Natural killer cell (primary cell): ENCODE data around the gene SMR3A. TPM values are rescaled to one million over a fixed set of nuclear protein-coding genes. Genes with fewer than 3 reads are reported as not detected.

Experiments used
- ATAC-seq, 3 donors: fragments of 150-1000 bp in 2 of 3; fragments of 200-7000 bp in 1 of 3; cut with Tn5 transposase; 1 replicate in 1 of 3; 2 replicates in 2 of 3; pipeline ENCODE4 v1.10.0; 2021; ENCODE audit warnings: mild to moderate bottlenecking in 2 of 3, moderate library complexity in 2 of 3
- DNase-seq, 2 donors: peaks; one replicate each; pipeline versions ENCODE4 v3.0.0 to v3.0.0-alpha.2; 2013 to 2021; ENCODE audit warnings: mixed read lengths in 1 of 2
- H3K27ac ChIP-seq: one replicate; pipeline ENCODE4 v1.5.1; 2013; ENCODE audit warnings: mild to moderate bottlenecking, low read length
- H3K27me3 ChIP-seq: one replicate; pipeline ENCODE4 v1.6.1; 2013; ENCODE audit warnings: low read length; ENCODE audit not compliant: control insufficient read depth, insufficient read depth
- H3K36me3 ChIP-seq: one replicate; pipeline ENCODE4 v1.6.1; 2013; ENCODE audit warnings: low read length; ENCODE audit not compliant: control insufficient read depth, insufficient read depth
- H3K4me1 ChIP-seq: one replicate; pipeline ENCODE4 v1.6.1; 2013; ENCODE audit warnings: low read length; ENCODE audit not compliant: control insufficient read depth, insufficient read depth
- H3K4me3 ChIP-seq: one replicate; pipeline ENCODE4 v1.5.1; 2013; ENCODE audit warnings: low read length
- H3K9me3 ChIP-seq: one replicate; pipeline ENCODE4 v1.6.1; 2013; ENCODE audit warnings: low read length; ENCODE audit not compliant: control insufficient read depth, insufficient read depth
- H3K27ac Mint-ChIP-seq, 2 donors: one replicate each; pipeline ENCODE4 v1.8.0; 2022; ENCODE audit warnings: mild to moderate bottlenecking in 2 of 2, mixed read lengths in 2 of 2, moderate library complexity in 1 of 2
- H3K27me3 Mint-ChIP-seq, 2 donors: one replicate each; pipeline ENCODE4 v1.8.0; 2022; ENCODE audit warnings: low read depth in 2 of 2, mixed read lengths in 2 of 2
- H3K36me3 Mint-ChIP-seq: one replicate; pipeline ENCODE4 v1.8.0; 2022; ENCODE audit warnings: mixed read lengths
- H3K4me1 Mint-ChIP-seq, 2 donors: one replicate each; pipeline ENCODE4 v1.8.0; 2022; ENCODE audit warnings: mixed read lengths in 2 of 2
- H3K4me3 Mint-ChIP-seq: one replicate; pipeline ENCODE4 v1.8.0; 2022; ENCODE audit warnings: mild to moderate bottlenecking, moderate library complexity, mixed read lengths
- H3K9me3 Mint-ChIP-seq, 2 donors: one replicate each; pipeline ENCODE4 v1.8.0; 2022; ENCODE audit warnings: mixed read lengths in 2 of 2
- WGBS: methylation state at CpG from one replicate; pipeline ENCODE4 v1.1.7; 2013; ENCODE audit warnings: missing lambda C conversion rate; ENCODE audit not compliant: insufficient coverage; 5-methylcytosine and 5-hydroxymethylcytosine counted together
- intact Hi-C: fragments of 100-400 bp; cut with micrococcal nuclease; formaldehyde crosslinking; loops from one replicate; pipeline ENCODE4 v1.14.2; 2022
- total RNA-seq, 4 donors: library from RNA; stranded (reverse); fragments of 120-200 nt in 1 of 4; gene quantifications; one replicate each; pipeline versions ENCODE4 v1.2.3 to v1.2.4, GENCODE V29; 2013 to 2022
- TF ChIP-seq, protein P1 (sequence below): fragments of 200-600 bp; IDR thresholded peaks from one replicate; pipeline ENCODE4 v1.8.0; 2022; ENCODE audit warnings: antibody characterized with exemption

Gene SMR3A
- total RNA-seq, 3 donors from 2014 or later (not counting 1 experiment from before 2014, with no cell fraction given) = not detected

DNA sequence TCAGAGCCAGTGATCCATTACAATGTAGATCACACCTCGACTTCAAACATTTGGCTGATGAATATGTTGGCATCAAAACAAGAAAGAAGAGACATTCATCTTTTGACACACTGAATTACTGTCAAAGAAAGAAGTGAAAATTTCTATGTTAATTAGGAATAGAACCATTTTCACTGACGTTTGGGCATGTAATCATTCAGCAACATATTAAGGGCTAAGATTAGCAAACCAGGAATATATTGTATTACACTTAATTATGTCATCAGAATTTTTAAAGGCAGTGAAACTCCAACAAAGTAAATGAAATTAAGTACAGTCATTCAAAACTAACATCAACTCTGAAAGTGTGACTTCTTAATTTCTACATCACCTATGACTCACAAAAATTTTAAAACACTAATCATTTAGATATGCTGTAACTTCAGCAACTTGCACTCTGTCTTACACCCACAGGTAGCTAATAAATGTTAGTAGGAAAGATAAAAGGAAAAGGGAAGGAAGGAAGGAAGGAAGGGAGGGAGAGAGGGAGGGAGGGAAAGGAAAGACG, 1.4 kb upstream of the SMR3A start:
- TF ChIP-seq, protein P1, sequence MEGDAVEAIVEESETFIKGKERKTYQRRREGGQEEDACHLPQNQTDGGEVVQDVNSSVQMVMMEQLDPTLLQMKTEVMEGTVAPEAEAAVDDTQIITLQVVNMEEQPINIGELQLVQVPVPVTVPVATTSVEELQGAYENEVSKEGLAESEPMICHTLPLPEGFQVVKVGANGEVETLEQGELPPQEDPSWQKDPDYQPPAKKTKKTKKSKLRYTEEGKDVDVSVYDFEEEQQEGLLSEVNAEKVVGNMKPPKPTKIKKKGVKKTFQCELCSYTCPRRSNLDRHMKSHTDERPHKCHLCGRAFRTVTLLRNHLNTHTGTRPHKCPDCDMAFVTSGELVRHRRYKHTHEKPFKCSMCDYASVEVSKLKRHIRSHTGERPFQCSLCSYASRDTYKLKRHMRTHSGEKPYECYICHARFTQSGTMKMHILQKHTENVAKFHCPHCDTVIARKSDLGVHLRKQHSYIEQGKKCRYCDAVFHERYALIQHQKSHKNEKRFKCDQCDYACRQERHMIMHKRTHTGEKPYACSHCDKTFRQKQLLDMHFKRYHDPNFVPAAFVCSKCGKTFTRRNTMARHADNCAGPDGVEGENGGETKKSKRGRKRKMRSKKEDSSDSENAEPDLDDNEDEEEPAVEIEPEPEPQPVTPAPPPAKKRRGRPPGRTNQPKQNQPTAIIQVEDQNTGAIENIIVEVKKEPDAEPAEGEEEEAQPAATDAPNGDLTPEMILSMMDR = no peak
- peaks cover 1 to 5% of the 10 kb centered on the region in 2 donors for H3K9me3 Mint-ChIP-seq
- intact Hi-C loops = no loop called here

DNA sequence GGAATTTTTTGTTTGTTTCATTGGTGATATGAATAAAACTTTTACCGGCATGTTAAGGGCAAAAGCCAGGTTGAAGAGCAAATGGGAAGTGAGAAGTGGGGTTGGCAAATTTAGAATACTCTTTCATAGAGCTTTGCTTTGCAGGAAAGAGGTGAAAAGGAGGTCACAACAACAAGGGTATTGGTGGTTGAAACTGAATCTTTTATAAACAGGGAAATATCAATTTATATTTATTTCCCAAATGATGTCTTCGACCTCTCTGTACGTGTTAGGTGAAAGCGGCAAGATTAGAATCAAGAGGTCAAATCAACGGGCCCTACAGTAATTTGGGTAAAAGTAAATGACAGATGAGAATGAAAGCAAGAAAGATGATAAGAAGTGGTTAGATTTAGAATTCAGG, 3.4 kb downstream of the SMR3A start:
- TF ChIP-seq, protein P1 = no peak
- no peaks in the 10 kb centered on the region for H3K4me1 Mint-ChIP-seq
- H3K9me3 Mint-ChIP-seq = peaks cover 3 to 4% of the 10 kb centered on the region in 2 donors
- Histone ChIP-seq H3K4me3 (no peak overlapping the region), H3K9me3 (no peaks in the 10 kb centered on the region), H3K4me1 (no peaks in the 10 kb centered on the region), H3K36me3 (no peaks in the 10 kb centered on the region), H3K27ac (no peak overlapping the region), H3K27me3 (no peaks in the 10 kb centered on the region)
- H3K36me3 Mint-ChIP-seq = no peaks in the 10 kb centered on the region
- ATAC-seq = no peak
- no peak for DNase-seq
- H3K4me3 Mint-ChIP-seq = no peak overlapping the region
- no peaks in the 10 kb centered on the region for H3K27me3 Mint-ChIP-seq
- H3K27ac Mint-ChIP-seq = no peak overlapping the region
- intact Hi-C loops = no loop called here
- 95% methylated on average over 5 of the region's 5 CpGs for WGBS

More for the DNA sequence above, 1.4 kb upstream of the SMR3A start:
- Histone ChIP-seq H3K9me3 (no peaks in the 10 kb centered on the region), H3K4me3 (no peak overlapping the region), H3K36me3 (no peaks in the 10 kb centered on the region), H3K27ac (no peak overlapping the region), H3K27me3 (no peaks in the 10 kb centered on the region), H3K4me1 (no peaks in the 10 kb centered on the region)
- DNase-seq (no peak), ATAC-seq (no peak)
- Mint-ChIP-seq H3K4me3 (no peak overlapping the region), H3K36me3 (no peaks in the 10 kb centered on the region), H3K27ac (no peak overlapping the region), H3K4me1 (no peaks in the 10 kb centered on the region), H3K27me3 (no peaks in the 10 kb centered on the region)
- 83% methylated on average over 1 of the region's 3 CpGs for WGBS

DNA sequence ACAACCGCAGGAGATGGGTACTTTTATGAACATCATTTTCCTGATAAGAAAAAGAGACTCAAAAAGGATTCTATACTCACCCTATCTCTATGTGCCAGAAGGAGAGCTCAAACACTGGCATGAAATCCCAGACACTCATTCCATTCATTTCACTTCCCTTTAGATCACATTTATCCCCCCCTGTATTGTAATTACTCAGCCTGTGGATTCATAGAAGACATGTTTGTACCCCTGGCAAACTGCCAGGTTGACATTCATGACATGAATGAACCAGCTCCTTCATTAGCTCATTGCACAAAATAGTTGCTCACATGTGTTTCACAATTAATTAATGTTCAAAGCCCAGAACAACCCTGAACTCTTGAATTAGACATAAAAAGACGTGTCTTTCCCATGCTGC, 4.9 kb downstream of the SMR3A start:
- H3K27ac Mint-ChIP-seq = no peak overlapping the region

More for the DNA sequence above, 4.9 kb downstream of the SMR3A start:
- Histone ChIP-seq H3K4me3 (no peak overlapping the region), H3K27ac (no peak overlapping the region), H3K9me3 (no peaks in the 10 kb centered on the region), H3K36me3 (no peaks in the 10 kb centered on the region), H3K27me3 (no peaks in the 10 kb centered on the region), H3K4me1 (no peaks in the 10 kb centered on the region)
- TF ChIP-seq, protein P1 = no peak
- H3K4me3 Mint-ChIP-seq = no peak overlapping the region
- no peak for DNase-seq
- intact Hi-C loops = no loop called here
- 84% methylated on average over 2 of the region's 2 CpGs for WGBS
- no peaks in the 10 kb centered on the region for H3K27me3 Mint-ChIP-seq
- no peak for ATAC-seq
- peaks cover 3 to 4% of the 10 kb centered on the region in 2 donors for H3K9me3 Mint-ChIP-seq
- H3K36me3 Mint-ChIP-seq = no peaks in the 10 kb centered on the region
- H3K4me1 Mint-ChIP-seq = no peaks in the 10 kb centered on the region
